LNCaP clone FGC (cell line): ENCODE measurements around the gene AXIN1.
"Not testable (repeated sequence)": the region's sequence is repeated elsewhere in the genome, so short reads cannot be mapped to it uniquely, and the experiment has no call there.

Experiments
- DNase-seq: peaks from one replicate; pipeline ENCODE4 v3.0.0-alpha.2; 2011; ENCODE audit warnings: low read depth
- H3K4me3 ChIP-seq: 2 replicates; pipeline ENCODE4 v1.5.1; 2011; ENCODE audit warnings: mild to moderate bottlenecking, low read depth, low read length, control low read depth
- CTCF ChIP-seq: IDR thresholded peaks from 2 replicates; pipeline ENCODE4 v1.5.1; 2012; ENCODE audit warnings: mild to moderate bottlenecking; ENCODE audit not compliant: control insufficient read depth, insufficient read depth; ENCODE audit errors: extremely low read depth

Gene AXIN1

DNA sequence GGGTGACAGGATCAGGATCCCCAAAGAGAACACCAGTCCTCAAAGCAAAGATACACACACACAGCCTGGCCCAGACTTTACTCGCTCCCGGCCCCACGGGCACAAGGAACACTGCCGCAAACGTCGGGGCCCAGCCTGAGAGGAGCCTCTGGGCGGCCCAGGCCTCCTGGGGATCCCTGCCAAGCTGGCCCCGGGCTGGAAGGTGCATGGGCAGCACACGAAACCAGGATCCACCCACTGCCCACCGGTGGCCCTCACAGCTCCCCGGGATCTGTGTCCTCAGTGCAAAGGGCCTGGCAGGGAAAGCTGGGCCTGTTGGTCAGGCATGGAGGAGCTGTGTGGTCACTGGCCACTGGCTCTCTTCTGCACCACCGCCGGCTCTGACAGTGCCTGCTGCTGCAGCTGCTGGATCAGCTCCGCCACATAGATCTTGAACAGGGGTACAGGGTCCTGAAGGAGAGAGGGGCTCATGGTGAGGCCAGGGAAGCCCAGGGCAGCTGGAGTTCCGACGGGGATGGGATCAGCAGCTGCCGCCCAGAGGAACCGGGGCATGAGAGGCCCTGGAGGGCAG lies 14.9 kb upstream of the AXIN1 start:
- no peak for TF ChIP-seq CTCF
- no peak overlapping the region for H3K4me3 ChIP-seq

GRCh38 chr16:366476-366875 lies 14.0 kb upstream of the AXIN1 start:
- no peak for TF ChIP-seq CTCF
- no peak overlapping the region for H3K4me3 ChIP-seq
- no peak for DNase-seq

More for the DNA sequence above, 14.9 kb upstream of the AXIN1 start:
- DNase-seq, result no peak

DNA sequence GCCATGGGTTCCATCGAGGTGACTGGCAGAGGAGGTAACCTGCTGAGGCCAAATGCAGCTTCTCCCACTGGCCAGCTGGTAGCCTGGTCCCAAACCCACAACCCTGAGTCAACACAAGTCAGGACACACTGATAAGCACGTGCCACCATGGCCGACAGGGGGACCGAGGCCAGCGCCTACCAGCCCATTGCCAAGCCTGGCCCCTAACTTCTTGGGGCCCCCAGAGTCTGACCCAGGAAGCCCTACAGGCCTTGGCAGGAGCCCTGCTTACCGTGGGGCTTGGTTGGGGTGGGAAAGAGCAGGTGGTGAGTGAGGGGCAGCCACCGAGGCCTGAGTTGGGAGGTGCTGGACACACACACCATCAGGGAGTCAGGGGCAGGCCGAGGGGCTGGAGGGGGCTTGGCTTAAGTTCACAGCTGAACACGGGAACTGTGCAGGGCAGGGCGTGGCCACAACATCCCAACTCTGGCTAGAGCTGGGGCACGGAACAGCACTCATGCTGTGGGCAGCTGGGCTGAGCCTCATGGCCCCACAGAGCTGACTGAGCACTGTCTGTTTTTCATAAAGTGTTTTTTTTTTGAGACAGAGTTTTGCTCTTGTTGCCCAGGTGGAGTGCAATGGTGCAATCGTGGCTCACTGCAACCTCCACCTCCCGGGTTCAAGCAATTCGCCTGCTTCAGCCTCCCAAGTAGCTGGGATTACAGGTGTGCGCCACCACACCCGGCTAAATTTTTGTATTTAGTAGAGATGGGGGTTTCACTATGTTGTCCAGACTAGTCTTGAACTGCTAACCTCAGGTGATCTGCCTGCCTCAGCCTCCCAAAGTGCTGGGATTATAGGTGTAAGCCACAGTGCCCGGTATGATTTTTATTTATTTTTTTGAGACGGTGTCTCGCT lies 12.3 kb upstream of the AXIN1 start:
- no peak for TF ChIP-seq CTCF
- H3K4me3 ChIP-seq, result no peak overlapping the region
- DNase-seq, result no peak

DNA sequence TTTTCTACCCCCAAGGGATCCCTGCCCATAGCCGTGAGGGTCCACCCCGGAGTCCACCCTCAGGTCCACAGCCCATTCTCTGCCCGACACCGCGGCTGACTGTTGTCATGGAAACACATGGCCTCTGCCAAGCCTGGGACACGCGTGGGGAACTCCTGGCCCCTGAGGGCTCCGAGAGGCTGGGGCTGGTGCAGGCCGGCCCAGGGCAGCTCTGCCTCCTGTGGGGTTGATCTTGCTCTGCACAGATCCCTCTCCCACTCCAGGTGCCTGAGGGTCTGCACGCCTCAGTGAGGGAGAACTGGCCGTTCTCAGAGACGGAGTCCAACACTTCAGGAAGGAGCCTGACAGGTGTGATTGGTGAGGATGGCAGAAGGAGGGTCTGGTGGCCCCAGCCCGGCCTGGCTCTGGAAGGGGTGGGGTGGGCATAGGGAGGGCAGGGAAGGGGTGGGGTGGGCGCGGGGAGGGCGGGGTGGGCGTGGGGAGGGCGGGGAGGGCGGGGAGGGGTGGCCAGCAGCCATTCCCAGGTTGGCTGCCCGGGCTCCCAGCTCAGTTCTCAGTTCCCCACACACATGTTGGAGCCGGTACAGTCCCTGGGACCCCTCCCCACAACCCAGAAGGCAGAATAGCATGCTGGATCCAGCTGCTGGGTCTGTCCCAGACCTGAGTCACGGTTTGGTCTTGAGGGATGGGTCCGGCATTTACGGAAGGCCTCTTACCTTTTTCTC lies 11.4 kb upstream of the AXIN1 start:
- H3K4me3 ChIP-seq, result no peak overlapping the region
- no peak for DNase-seq
- TF ChIP-seq CTCF, result no peak

DNA sequence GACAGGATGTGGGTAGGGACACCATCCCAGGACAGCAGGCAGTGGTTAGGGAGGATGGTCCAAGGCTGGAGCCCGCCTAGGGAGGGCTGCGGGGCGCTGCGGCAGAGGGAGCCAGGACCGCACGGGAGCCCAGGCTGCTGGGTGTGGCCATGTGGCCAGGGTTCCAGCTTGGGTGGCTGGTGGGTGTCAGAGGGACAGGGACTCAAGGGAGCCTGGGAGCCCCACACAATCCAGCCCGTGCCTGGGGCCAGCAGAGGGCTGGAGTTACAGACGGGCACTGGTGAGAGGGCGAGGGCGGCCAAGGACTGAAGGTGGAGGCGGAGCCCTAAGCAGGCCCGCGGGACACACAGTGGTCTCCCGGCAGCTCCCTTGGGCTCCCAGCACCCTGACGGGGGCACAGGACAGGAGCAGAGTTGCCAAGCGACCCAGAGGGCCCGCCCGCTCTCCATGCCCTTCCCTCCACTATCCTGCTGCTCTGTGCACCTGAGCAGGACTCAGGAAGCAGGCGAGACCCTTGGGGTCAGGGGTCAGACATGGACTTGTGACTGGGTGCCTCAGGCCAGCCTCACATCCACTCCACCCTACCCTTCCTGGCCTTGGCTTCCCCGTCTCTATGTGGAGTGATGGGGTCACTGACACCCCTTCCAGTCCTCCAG lies 10.7 kb upstream of the AXIN1 start:
- no peak overlapping the region for H3K4me3 ChIP-seq
- no peak for DNase-seq
- no peak for TF ChIP-seq CTCF

DNA sequence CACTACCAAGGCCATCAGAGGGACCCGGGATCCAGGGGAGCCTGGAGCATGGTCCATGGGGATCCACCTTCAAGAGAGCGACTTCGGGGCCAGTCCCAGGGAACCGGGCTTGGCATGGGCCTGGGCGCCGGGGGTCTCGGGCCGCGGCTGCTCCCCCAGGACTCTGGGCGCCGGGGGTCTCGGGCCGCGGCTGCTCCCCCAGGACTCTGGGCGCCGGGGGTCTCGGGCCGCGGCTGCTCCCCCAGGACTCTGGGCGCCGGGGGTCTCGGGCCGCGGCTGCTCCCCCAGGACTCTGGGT lies 10.1 kb upstream of the AXIN1 start:
- not testable (repeated sequence) for DNase-seq, H3K4me3 ChIP-seq
